ENCODE data around the gene SLX4IP. TPM values are rescaled to one million over a fixed set of nuclear protein-coding genes. Genes with fewer than 3 reads are reported as not detected.

SLX4IP gene
- total and polyA plus RNA-seq, 2 donors (not counting 1 experiment from before 2014, with no cell fraction given), result 2.0 to 8.1 TPM

DNA sequence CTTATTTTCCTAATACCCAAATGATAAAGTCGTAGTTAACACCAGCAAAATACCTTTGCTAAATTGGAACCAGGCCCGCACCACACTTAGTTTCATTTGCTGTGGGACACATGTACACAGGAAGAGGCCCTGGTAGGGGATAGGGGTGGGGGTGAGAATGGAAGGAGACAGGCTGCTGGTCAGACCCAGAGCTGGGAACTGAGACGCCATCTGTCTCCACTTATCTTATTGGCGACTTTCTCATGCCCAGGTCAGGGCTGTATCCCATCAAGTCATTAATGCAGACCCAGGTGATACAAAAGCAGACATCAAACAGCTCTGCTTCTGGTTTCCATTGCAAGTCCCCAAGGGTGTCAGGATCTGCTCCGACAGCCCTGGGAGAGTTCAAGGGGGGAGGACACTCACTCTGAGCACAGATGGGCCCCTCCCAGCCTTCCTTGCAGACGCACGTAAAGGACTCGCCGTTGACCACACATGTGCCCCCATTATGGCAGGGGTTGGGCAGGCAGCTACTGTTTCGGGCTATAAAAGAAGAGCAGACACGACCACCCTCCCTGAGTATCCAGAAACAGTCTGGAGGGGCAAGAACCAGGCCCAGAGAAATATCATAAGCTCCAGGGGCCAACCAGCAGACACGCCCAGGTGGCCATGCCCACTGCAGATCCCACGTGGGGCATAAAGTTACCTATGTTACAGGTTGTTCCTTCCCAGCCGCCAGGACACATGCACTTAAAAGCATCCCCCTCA lies 209.5 kb downstream of the SLX4IP start:
- H3K4me3 Mint-ChIP-seq, result no peak overlapping the region
- intact Hi-C loops (cut with micrococcal nuclease), result no loop called here

DNA sequence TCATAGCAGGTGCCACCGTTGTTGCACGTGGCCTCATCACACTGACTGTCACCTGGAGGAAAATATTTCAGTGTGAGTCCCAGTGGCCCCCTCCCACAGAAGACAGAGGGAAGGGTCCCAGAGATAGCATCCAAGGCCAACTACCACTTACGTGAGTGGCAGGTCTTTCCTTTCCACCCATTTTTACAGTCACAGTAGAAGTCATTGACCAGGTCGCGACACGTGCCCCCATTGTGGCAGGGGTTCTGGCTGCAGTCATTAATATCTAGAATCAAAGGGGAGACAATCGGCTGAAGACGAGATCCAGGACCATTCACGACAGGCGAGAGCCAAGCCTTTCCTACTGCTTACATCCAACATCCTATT lies 210.1 kb downstream of the SLX4IP start:
- H3K4me3 Mint-ChIP-seq, result no peak overlapping the region
- no peak overlapping the region for H3K27ac Mint-ChIP-seq
- intact Hi-C loops (cut with micrococcal nuclease), result no loop called here
- Histone ChIP-seq H3K27ac (ENCODE audit: low read length in 2 of 2) (no peak overlapping the region), H4K20me1 (ENCODE audit: control insufficient read depth, insufficient read depth, low read length, poor library complexity, severe bottlenecking) (no peaks in the 10 kb centered on the region), H3K9me3 (ENCODE audit: control extremely low read depth in 1 of 3, control insufficient read depth in 2 of 3, insufficient read depth in 1 of 3, low read length in 2 of 3) (no peaks in the 10 kb centered on the region), H3K9ac (ENCODE audit: low read length) (no peak overlapping the region), H3K27me3 (replicated peaks in 1 of 4; ENCODE audit: control extremely low read depth in 1 of 4, control insufficient read depth in 3 of 4, insufficient read depth in 4 of 4, low read length in 3 of 4) (no peaks in the 10 kb centered on the region), H2AFZ (ENCODE audit: insufficient read depth, low read depth, low read length, poor library complexity, severe bottlenecking) (no peak overlapping the region), H3K4me1 (ENCODE audit: control insufficient read depth in 2 of 2, insufficient read depth in 2 of 2, low read length in 2 of 2) (no peaks in the 10 kb centered on the region), H3K4me2 (replicated peaks; ENCODE audit: low read depth, low read length, poor library complexity, severe bottlenecking) (no peak overlapping the region), H3K36me3 (replicated peaks in 1 of 2; ENCODE audit: control extremely low read depth in 1 of 2, control insufficient read depth in 1 of 2, extremely low read depth in 1 of 2, insufficient read depth in 2 of 2, low read length in 1 of 2) (no peaks in the 10 kb centered on the region), H3K79me2 (ENCODE audit: control insufficient read depth, insufficient read depth, low read length) (no peaks in the 10 kb centered on the region), H3K4me3 (ENCODE audit: control extremely low read depth in 1 of 5, extremely low read depth in 1 of 5, insufficient read depth in 1 of 5, low read depth in 2 of 5, low read length in 4 of 5) (no peak overlapping the region)
- TF ChIP-seq EZH2 (IDR thresholded peaks at IDR 0.05; ENCODE audit: borderline replicate concordance, insufficient read depth, low read depth, low read length, poor library complexity, severe bottlenecking), result no peak
- TF ChIP-seq, protein P1, sequence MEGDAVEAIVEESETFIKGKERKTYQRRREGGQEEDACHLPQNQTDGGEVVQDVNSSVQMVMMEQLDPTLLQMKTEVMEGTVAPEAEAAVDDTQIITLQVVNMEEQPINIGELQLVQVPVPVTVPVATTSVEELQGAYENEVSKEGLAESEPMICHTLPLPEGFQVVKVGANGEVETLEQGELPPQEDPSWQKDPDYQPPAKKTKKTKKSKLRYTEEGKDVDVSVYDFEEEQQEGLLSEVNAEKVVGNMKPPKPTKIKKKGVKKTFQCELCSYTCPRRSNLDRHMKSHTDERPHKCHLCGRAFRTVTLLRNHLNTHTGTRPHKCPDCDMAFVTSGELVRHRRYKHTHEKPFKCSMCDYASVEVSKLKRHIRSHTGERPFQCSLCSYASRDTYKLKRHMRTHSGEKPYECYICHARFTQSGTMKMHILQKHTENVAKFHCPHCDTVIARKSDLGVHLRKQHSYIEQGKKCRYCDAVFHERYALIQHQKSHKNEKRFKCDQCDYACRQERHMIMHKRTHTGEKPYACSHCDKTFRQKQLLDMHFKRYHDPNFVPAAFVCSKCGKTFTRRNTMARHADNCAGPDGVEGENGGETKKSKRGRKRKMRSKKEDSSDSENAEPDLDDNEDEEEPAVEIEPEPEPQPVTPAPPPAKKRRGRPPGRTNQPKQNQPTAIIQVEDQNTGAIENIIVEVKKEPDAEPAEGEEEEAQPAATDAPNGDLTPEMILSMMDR (IDR thresholded peaks at IDR 0.05), result no peak
- ATAC-seq (ENCODE audit: low read depth) (no peak), DNase-seq (no peak)
- WGBS (ENCODE audit: insufficient coverage), result 100% methylated on average over 6 of the region's 10 CpGs
- CTCF ChIA-PET, result no interaction called here
- H3K9me3 Mint-ChIP-seq (ENCODE audit: insufficient read depth), result no peaks in the 10 kb centered on the region
- POLR2A ChIA-PET, result no interaction called here
- peaks cover 21% of the 10 kb centered on the region for H3K27me3 Mint-ChIP-seq
- no peaks in the 10 kb centered on the region for H3K4me1 Mint-ChIP-seq

More for the DNA sequence above, 209.5 kb downstream of the SLX4IP start:
- H3K4me1 Mint-ChIP-seq, result no peaks in the 10 kb centered on the region
- peaks cover 17% of the 10 kb centered on the region for H3K27me3 Mint-ChIP-seq
- H3K27ac Mint-ChIP-seq, result no peak overlapping the region
- H3K9me3 Mint-ChIP-seq (ENCODE audit: insufficient read depth), result no peaks in the 10 kb centered on the region
- no peak overlapping the region for H2AFZ ChIP-seq (ENCODE audit: insufficient read depth, low read depth, low read length, poor library complexity, severe bottlenecking)
- no peaks in the 10 kb centered on the region for H3K9me3 ChIP-seq (ENCODE audit: control extremely low read depth in 1 of 3, control insufficient read depth in 2 of 3, insufficient read depth in 1 of 3, low read length in 2 of 3)
- no peak for TF ChIP-seq EZH2 (IDR thresholded peaks at IDR 0.05; ENCODE audit: borderline replicate concordance, insufficient read depth, low read depth, low read length, poor library complexity, severe bottlenecking)
- TF ChIP-seq, protein P1 (IDR thresholded peaks at IDR 0.05), result no peak
- no peaks in the 10 kb centered on the region for H3K27me3 ChIP-seq (replicated peaks in 1 of 4; ENCODE audit: control extremely low read depth in 1 of 4, control insufficient read depth in 3 of 4, insufficient read depth in 4 of 4, low read length in 3 of 4)
- CTCF ChIA-PET, result no interaction called here
- no peaks in the 10 kb centered on the region for H4K20me1 ChIP-seq (ENCODE audit: control insufficient read depth, insufficient read depth, low read length, poor library complexity, severe bottlenecking)
- H3K79me2 ChIP-seq (ENCODE audit: control insufficient read depth, insufficient read depth, low read length), result no peaks in the 10 kb centered on the region
- no peak overlapping the region for H3K27ac ChIP-seq (ENCODE audit: low read length in 2 of 2)
- no peak overlapping the region for H3K4me3 ChIP-seq (ENCODE audit: control extremely low read depth in 1 of 5, extremely low read depth in 1 of 5, insufficient read depth in 1 of 5, low read depth in 2 of 5, low read length in 4 of 5)
- no peak for ATAC-seq (ENCODE audit: low read depth)
- no peak for DNase-seq
- POLR2A ChIA-PET, result no interaction called here
- H3K36me3 ChIP-seq (replicated peaks in 1 of 2; ENCODE audit: control extremely low read depth in 1 of 2, control insufficient read depth in 1 of 2, extremely low read depth in 1 of 2, insufficient read depth in 2 of 2, low read length in 1 of 2), result no peaks in the 10 kb centered on the region
- H3K4me2 ChIP-seq (replicated peaks; ENCODE audit: low read depth, low read length, poor library complexity, severe bottlenecking), result no peak overlapping the region
- WGBS (ENCODE audit: insufficient coverage), result 83% methylated on average over 11 of the region's 14 CpGs
- no peaks in the 10 kb centered on the region for H3K4me1 ChIP-seq (ENCODE audit: control insufficient read depth in 2 of 2, insufficient read depth in 2 of 2, low read length in 2 of 2)
- no peak overlapping the region for H3K9ac ChIP-seq (ENCODE audit: low read length)

Data from B cell (primary cell).